SHP77 treated with DMSO at 0.1 percent for 48 hours (cell line): ENCODE measurements around the gene ZNF559.
A peak's percentile ranks its signal among the peaks of the same experiment; 100 is the strongest.
"Not testable (repeated sequence)": the region's sequence is repeated elsewhere in the genome, so short reads cannot be mapped to it uniquely, and the experiment has no call there.

Experiments used
- DNase-seq: peaks from one replicate; lab custom pipeline; 2025; lab: John Stamatoyannopoulos, UW

ZNF559 gene

DNA sequence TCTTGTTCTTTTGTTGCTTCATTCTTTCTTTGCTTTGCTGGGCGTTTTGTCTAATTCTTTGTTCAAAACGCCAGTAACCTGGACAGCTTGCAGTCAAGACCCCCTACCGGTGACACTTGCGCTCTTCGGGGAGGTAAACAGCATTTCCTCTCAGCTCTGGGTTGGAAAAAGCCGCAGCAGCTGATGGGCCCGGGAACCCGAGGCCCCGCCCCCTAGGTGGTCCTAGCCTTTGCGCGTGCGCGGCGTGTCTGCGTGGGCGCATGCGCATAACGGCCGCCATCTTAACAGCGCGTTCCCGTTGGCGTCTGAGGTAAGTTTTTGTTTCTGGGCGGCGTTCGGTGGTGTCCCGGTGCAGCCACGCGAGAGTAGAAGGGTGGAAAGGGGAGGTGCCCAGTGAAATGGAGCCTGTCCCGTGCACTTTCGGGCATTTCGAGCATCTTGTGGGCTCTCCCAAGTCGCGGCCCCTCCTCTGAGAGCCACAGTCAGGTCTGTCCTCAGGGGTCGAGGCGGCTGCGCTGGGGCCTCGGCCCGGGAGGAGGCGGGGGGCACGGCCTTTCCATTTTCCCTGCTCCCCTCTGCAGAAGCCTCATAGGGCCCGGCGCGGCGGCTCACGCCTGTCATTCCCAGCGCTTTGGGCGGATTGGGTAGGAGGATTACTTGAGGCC, at the start of gene ZNF559:
TSS of gene ZNF559 (plus strand) at position 261 of the 665 bp plus-strand sequence. CDS start 14,371 bp downstream, outside the sequence.
- DNase-seq: peak; percentile 77

DNA sequence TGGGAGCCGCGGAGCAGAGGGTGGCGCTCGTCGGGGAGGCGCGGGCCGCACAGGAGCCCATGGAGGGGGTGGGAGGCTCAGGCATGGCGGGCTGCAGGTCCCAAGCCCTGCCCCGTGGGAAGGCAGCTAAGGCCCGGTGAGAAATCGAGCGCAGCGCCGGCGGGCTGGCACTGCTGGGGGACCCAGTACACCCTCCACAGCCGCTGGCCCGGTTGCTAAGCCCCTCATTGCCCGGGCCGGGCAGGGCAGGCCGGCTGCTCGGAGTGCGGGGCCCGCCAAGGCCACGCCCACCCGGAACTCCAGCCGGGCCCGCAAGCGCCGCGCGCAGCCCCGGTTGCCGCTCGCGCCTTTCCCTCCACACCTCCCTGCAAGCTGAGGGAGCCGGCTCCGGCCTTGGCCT, 40.5 kb upstream of the ZNF559 start:
- not testable (repeated sequence) for DNase-seq

DNA sequence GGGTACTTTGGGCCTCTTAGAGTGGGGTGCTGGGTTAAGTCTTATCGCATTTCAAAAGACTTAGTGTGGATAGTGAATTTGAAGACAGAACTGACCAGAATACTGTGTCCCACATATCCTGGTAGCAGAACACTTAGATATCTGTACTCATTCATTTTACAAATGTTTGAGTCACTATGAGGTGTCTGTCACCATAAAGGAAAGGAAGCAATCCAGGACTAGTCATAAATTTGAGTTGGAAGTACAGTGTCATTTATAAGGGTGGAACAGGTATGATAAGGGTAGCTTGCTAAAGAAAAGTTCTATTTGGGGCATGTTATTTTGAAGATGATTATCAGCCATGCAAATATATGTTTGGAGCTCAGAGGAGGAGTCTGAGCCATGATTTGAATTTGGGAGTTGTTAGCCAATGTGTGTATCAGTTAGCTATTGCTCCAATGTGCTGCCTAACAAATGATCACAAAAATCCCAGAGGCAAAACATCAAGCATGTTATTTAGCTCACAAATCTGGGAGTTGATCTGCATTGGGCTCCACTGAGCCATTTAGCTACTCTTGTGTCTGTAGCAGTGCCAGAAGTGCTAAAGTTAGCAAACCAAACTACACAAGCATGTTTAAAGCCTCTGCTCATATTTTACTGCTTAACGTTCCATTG, 34.6 kb upstream of the ZNF559 start:
- no peak for DNase-seq

DNA sequence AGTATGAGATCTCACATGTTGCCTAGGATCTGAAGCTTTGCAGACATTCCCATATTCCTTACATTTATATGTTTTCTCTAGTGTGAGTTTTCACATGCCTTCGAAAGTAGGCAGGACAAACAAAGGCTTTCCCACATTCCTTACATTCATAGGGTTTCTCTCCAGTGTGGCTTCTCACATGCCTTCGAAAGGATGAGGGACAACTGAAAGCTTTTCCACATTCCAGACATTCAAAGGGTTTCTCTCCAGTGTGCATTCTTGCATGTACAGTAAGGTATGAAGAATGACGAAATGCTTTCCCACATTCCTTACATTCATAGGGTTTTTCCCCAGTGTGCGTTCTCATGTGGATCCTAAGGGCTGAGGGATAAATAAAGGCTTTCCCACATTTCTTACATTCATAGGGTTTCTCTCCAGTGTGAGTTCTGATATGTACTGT, 28.5 kb upstream of the ZNF559 start:
- DNase-seq: no peak

- no peak for DNase-seq
Measured at GRCh38 chr19:9296336-9296735, 27.6 kb upstream of the ZNF559 start.

DNA sequence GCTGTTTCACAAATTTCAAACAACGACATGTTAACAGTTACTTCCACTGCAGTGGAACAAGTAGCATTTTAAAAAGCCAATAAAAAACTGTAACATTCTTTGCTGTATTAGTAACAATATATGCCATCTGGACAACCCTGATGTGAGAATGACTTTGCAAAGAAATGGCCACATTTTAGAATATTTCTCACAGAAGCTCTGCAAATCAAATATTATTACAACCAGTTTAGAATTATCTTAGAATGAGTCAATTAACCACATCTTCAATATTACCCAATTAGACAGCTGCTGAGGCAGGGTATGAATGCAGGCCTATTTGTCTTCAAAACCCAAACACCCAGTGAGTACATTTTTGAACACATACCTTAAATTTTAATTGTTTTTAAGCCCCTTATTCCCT, 17.5 kb upstream of the ZNF559 start:
- no peak for DNase-seq

DNA sequence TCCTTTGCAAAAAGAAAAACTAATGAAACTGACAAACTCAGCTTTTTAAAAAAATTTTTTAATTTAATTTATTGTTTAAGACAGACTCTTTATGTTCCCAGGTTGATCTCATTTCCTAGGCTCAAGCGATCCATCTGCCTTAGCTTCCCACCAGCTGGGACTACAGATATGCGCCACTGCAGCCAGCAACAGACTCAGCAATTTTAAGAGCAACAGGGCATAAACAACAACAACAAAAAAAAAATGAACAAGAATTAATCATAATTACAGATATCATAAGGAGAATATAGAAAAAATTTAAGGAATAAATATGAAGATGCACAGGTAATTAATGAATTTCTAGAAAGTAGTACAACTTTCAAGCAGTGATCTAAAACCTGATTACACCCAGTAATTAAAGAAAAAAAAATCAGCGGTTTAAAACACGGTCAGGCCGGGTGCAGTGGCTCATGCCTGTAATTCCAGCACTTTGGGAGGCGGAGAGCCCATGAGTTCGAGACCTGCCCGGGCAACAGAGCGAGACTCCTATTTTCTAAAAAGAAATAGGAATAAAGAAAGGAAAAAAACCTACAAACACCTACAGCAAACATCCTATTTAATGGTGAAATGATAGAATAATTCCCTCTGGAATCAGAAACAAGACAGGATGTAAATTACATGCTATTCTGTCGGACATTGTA, 15.7 kb upstream of the ZNF559 start:
- DNase-seq: no peak

DNA sequence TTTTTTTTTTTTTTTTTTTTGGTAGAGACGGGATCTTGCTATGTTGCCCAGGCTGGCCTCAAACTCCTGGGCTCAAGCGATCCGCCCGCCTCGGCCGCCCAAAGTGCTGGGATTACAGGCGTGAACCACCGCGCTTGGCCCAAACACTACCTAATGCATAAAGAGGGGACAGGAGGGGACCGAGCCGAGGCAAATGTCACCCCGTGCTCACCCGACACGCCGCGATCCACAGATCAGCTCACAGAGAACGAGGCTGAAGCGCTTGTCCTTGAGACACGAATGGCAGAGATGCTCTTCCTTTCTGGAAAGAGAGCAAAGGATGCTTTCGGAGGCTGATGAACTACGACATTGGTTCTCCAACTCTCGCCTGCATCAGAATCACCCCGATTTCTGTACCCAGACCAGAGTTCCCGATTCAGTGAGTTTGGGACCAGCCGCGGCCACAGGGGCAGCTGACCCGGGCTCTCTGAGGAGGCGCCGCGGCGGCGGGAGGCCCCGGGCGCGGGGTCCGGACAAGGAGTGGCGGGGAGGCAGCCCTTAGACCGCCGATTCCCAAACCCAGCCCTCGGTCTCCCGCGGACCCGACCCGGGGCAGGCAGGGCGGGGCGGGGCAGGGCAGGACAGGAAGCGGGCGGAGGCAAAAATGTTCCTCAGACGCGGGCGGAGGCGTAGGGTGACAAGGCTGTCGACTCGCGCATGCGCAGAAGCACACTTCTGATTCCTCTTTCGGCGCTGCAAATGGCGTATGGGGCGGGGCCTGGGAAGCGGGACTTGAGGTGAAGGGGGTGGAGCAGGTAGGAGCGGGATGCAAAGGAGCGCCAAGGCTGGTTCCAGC, 14.6 kb upstream of the ZNF559 start, which contains the start of gene ZNF699:
TSS of gene ZNF699 (minus strand) at position 700 of the 835 bp plus-strand sequence. CDS start 4,719 bp downstream, outside the sequence.
- DNase-seq: peak; percentile 91

- peak; percentile 91 for DNase-seq
Measured at GRCh38 chr19:9309974-9310446, 14.0 kb upstream of the ZNF559 start.

- DNase-seq: no peak
Measured at GRCh38 chr19:9313756-9314155, 10.2 kb upstream of the ZNF559 start.

DNA sequence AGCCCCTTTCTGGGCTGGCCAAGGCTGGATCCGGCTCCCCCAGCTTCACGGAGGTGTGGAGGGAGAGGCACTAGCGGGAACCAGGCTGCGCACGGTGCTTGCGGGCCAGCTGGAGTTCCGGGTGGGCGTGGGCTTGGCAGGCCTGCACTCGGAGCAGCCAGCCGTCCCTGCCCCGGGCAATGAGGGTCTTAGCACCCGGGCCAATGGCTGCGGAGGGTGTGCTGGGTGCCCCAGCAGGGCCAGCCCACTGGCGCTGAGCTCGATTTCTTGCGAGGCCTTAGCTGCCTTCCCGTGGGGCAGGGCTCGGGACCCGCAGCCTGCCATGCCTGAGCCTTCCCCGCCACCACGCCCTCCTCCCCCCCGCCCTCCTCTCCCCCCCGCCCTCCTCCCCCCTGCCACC, 2.6 kb upstream of the ZNF559 start:
- DNase-seq: no peak

GRCh38 chr19:9321756-9322155, 2.2 kb upstream of the ZNF559 start:
- DNase-seq: not testable (repeated sequence)

DNA sequence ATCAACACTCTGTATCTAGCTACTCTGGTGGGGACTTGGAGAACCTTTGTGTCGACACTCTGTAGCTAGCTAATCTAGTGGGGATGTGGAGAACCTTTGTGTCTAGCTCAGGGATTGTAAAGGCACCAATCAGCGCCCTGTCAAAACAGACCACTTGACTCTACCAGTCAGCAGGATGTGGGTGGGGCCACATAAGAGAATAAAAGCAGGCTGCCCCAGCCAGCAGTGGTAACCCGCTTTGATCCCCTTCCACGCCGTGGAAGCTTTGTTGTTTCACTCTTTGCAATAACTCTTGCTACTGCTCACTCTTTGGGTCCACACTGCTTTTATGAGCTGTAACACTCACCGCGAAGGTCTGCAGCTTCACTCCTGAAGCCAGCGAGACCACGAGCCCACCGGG, 1.8 kb upstream of the ZNF559 start:
- not testable (repeated sequence) for DNase-seq

DNA sequence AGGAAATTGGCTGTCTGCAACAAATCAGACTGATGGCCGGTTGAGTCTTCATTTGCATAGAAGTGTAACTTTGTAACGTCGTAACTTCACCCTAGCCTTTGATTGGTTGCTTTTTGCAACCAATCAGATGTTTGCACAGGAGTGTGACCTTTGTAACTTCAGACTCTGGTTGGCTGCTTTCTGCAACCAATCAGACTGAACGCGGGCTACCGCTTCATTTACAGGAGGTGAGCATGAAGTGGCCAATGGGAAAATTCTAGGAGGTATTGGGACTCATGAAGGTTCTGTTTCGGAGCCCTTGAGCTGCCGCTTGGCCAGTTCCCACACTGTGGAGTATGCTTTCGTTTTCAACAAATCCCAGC, 441 bp upstream of the ZNF559 start:
- DNase-seq: peak; percentile 85

GRCh38 chr19:9324584-9324962, 594 bp downstream of the ZNF559 start:
- no peak for DNase-seq

- no peak for DNase-seq
Measured at GRCh38 chr19:9329999-9330398, 6.0 kb downstream of the ZNF559 start.

- DNase-seq: no peak
Measured at GRCh38 chr19:9342610-9343304, 18.8 kb downstream of the ZNF559 start.

- DNase-seq: no peak
Measured at GRCh38 chr19:9345005-9345404, 21.0 kb downstream of the ZNF559 start.

GRCh38 chr19:9348253-9348652, 24.3 kb downstream of the ZNF559 start:
- no peak for DNase-seq

DNA sequence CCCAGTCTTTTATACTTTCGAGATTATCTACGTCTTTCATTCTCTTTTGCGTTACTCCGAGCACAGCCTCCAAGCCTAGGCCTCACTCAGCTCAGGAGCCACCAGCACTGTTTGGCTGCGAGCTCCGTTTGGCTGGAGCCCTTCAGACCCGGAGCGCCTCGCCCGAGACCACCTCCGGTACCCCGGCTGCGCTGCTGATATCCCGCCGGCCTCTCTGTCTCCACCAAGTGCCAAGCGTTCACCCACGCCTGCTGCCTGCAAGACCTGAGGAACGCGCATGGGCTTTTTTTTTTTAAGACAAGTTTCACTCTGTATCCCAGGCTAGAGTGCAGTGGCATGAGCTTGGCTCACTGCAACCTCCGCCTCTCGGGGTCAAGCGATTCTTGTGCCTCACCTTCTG, 24.7 kb downstream of the ZNF559 start:
- DNase-seq: no peak

DNA sequence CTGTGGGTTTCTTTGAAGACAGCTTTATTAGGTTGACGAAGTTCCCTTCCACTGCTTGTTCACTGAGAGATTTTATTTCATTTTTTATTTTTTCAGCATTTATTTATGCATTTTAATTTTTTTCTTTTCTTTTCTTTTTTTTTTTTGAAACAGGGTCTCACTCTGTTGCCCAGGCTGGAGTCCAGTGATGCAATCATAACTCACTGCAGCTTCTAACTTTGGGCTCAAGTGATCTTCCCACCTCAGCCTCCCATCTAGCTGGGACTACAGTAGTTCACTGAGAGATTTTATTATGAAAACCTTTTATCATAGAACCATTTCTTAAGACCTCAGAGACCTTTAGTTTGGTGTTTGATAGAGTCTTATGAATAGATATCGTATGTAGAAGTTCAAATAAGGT, 28.5 kb downstream of the ZNF559 start:
- DNase-seq: no peak
